Activated T-helper 2 cell treated with anti-CD3 and anti-CD28 coated beads, Interferon-gamma antibody, Interleukin-2, Interleukin-4, amounts not matched to agents 10 μg/mL and 5 μg/mL and 100 μg/mL, durations not matched to agents 14 hours and 24 hours and 36 hours (primary cell): ENCODE measurements around the gene ITPKB. TPM values are rescaled to one million over a fixed set of nuclear protein-coding genes. Genes with fewer than 3 reads are reported as not detected.
"Not testable (repeated sequence)": the region's sequence is repeated elsewhere in the genome, so short reads cannot be mapped to it uniquely, and the experiment has no call there.

Experiments
- DNase-seq: peaks from one replicate; pipeline ENCODE4 v3.0.0; 2021; ENCODE audit warnings: low spot score
- H3K27ac Mint-ChIP-seq: one replicate; pipeline ENCODE4 v1.8.0; 2021; ENCODE audit warnings: mixed read lengths
- H3K27me3 Mint-ChIP-seq: one replicate; pipeline ENCODE4 v1.8.0; 2021; ENCODE audit warnings: low read depth, mixed read lengths
- H3K36me3 Mint-ChIP-seq: one replicate; pipeline ENCODE4 v1.8.0; 2021; ENCODE audit warnings: low read depth, mixed read lengths
- H3K4me1 Mint-ChIP-seq: one replicate; pipeline ENCODE4 v1.8.0; 2021; ENCODE audit warnings: low read depth, mixed read lengths
- H3K4me3 Mint-ChIP-seq: one replicate; pipeline ENCODE4 v1.8.0; 2021; ENCODE audit warnings: low read depth, mild to moderate bottlenecking, moderate library complexity, mixed read lengths
- H3K9me3 Mint-ChIP-seq: one replicate; pipeline ENCODE4 v1.8.0; 2021; ENCODE audit warnings: mixed read lengths
- intact Hi-C: fragments of 100-400 bp; cut with micrococcal nuclease; formaldehyde crosslinking; loops from one replicate; pipeline ENCODE4 v1.15.1; 2023
- total RNA-seq: library from RNA; stranded (reverse); gene quantifications from 2 replicates; pipeline ENCODE4 v1.2.3, GENCODE V29; 2022

The ITPKB gene
- total RNA-seq, 1 donor from 2014 or later, result 27.6 TPM

DNA sequence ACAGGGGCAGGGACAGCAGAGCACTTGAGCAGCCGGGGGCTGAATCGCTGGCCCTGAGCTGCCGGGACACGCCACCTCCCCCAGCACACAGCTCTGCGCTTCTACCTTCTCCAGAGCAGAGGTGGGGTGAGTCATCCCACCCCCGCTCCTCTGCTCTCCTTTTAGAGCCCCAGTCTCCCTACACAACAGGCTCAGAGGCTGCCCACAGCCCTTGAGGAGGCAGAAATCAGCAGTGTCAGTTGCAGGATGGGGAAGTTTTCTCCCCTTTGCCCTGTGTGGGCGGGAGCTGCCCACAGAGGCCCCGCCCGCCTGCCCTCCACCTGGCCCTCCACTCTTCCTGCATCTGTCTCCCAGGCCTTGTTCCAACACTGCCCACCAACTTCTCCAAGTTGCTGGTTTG is 95.9 kb downstream of the ITPKB start:
- intact Hi-C loops, result loop anchor here (5.0 kb wide), 1 partner anchor 34 kb away; no protein-coding TSS in a partner anchor

DNA sequence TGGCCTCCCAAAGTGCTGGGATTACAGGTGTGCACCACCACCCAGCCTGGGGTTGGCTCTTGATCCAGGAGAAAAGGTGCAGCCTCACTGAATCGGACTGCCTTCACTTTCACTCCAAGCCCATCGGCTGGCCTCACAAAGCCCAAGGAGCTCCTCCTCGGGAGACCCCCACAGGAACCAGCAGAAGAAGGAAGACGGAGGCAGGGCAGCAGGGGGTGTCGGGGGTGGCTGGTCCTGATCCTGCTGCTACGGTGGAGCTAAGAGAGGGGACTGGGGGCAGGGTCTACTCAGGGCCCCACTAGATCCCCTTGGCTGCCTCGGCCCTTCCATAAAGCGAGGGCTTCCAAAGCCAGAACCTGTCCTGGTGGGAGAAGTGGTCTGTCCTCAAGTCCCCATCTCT is 96.7 kb downstream of the ITPKB start:
- H3K4me3 Mint-ChIP-seq, result no peak overlapping the region
- H3K9me3 Mint-ChIP-seq, result no peaks in the 10 kb centered on the region
- intact Hi-C loops, result loop anchor here (5.0 kb wide), 1 partner anchor 35 kb away; no protein-coding TSS in a partner anchor
- H3K4me1 Mint-ChIP-seq, result peaks cover 28% of the 10 kb centered on the region
- no peak overlapping the region for H3K27ac Mint-ChIP-seq
- no peaks in the 10 kb centered on the region for H3K27me3 Mint-ChIP-seq
- no peak for DNase-seq
- H3K36me3 Mint-ChIP-seq, result peaks cover 67% of the 10 kb centered on the region

More for the DNA sequence above, 95.9 kb downstream of the ITPKB start:
- no peak for DNase-seq
- peak overlapping the region; percentile 47 for H3K4me3 Mint-ChIP-seq
- H3K36me3 Mint-ChIP-seq, result peaks cover 72% of the 10 kb centered on the region
- peak overlapping the region; percentile 84 for H3K27ac Mint-ChIP-seq
- no peaks in the 10 kb centered on the region for H3K27me3 Mint-ChIP-seq
- H3K9me3 Mint-ChIP-seq, result no peaks in the 10 kb centered on the region
- peaks cover 28% of the 10 kb centered on the region for H3K4me1 Mint-ChIP-seq

DNA sequence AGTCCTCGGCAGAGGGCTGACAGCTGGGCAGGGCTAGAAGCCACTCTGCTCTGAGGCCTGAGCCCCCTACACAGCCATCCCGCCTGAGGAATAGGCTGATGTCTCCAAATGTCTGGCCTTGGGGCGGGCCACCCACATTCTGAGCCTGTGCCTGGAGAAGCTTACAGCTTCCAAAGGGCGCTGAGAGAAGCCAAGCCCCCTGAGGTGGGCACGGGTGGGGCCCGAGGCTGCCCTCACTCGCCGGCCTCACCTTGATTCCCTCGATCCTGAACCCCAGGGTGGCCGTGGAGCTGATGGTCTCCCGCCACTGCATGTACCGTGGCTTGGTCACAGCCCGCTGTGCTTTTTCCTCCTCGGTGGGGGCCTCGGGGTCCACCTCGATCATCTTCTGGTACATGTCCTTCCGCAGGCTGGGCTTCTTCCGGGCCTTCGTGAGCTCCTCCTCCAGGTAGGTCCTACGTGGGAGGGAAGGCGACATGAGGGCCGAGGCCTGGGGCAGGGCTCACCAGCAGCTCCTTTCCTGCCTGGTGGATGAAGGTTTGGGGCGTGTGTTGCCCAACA is 97.3 kb downstream of the ITPKB start:
- intact Hi-C loops, result loop anchor here (5.0 kb wide), 1 partner anchor 36 kb away; no protein-coding TSS in a partner anchor
- Mint-ChIP-seq H3K9me3 (no peaks in the 10 kb centered on the region), H3K27me3 (no peaks in the 10 kb centered on the region), H3K4me3 (no peak overlapping the region), H3K36me3 (peaks cover 66% of the 10 kb centered on the region), H3K27ac (no peak overlapping the region), H3K4me1 (peaks cover 28% of the 10 kb centered on the region)
- DNase-seq, result no peak

DNA sequence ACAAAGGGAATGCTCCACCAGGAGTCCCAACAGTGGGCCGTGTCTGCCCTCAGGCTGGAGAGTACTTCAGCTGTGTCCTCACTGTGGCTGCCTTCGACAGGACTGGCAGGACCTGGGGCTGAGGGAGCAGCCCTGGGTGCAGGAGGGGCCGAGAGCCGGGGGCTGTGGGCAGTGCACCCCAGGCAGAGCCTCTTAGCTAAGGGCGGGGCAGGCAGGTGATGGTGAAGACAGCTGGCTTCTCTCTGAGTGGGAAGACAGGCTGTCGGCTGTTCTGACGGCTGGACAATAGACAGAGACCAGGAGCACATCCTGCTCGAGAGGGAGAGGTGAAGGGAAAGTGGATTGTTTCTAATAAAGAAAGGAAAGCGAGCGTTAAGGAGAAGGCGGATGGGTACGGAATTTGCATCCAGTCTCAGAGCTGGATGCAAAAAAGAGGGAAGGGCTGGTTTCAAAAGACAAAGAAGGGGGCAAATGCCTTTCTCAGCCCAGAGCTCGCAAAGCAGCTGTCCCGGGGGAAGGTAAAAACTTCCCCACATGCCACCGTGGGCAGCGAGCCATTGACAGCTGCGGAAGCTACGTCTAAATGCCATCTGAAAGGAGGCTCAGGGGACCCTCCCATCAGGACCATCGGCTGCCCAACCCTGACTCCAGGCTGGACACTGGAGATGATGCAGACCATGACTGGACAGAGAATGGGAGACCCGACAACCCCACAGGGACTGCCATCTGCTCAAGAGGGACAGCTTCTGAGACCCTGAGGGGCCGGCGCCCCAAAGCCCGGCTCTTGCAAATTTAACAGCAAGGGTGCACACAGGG is 98.6 kb downstream of the ITPKB start:
- DNase-seq, result no peak
- intact Hi-C loops, result loop anchor here (5.0 kb wide), 1 partner anchor 37 kb away; no protein-coding TSS in a partner anchor
- no peaks in the 10 kb centered on the region for H3K27me3 Mint-ChIP-seq
- no peak overlapping the region for H3K4me3 Mint-ChIP-seq
- H3K27ac Mint-ChIP-seq, result peak overlapping the region; percentile 31
- H3K4me1 Mint-ChIP-seq, result peaks cover 32% of the 10 kb centered on the region
- H3K36me3 Mint-ChIP-seq, result peaks cover 60% of the 10 kb centered on the region
- H3K9me3 Mint-ChIP-seq, result no peaks in the 10 kb centered on the region

DNA sequence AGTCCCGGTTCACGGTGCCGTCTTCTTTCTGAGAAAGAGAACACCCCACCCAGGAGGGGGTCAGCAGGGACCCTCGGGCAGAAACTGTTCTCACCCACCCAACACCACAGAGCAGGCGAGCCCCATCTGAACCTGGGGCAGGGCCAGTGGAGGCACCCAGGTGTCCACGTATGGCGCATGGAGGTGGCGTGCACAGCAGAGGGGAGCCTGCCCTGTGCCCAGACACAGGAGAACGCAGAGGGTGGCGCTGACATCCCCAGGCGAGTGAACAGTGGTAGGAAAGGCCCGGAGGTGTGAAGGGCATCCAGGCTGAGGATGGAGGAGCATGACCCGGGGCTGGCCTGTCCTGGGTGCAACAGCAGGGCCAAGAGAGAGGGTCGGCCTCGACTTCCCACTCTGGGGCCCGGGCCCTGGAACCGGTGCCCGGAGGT is 99.4 kb downstream of the ITPKB start:
- Mint-ChIP-seq H3K27me3 (no peaks in the 10 kb centered on the region), H3K9me3 (no peaks in the 10 kb centered on the region), H3K4me1 (peaks cover 32% of the 10 kb centered on the region), H3K36me3 (peaks cover 61% of the 10 kb centered on the region), H3K27ac (no peak overlapping the region), H3K4me3 (no peak overlapping the region)
- intact Hi-C loops, result loop anchor here (5.0 kb wide), 1 partner anchor 38 kb away; no protein-coding TSS in a partner anchor
- no peak for DNase-seq

DNA sequence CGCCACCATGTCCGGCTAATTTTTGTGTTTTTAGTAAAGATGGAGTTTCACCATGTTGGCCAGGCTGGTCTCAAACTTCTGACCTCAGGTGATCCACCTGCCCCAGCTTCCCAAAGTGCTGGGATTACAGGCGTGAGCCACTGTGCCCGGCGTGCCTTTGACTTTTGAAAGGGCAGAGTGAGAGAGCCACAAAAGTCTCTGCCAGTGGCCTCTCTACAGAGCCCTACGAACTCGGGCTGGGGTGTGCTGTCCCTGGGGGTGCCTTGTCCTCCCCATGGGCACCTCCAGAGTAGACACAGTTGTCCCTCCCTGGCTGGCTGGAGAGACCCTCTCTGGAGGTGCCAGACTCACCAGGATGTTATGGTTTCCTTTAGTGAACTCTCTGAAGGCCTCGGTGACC is 99.9 kb downstream of the ITPKB start:
- Mint-ChIP-seq H3K4me1 (peaks cover 30% of the 10 kb centered on the region), H3K36me3 (peaks cover 63% of the 10 kb centered on the region)
- DNase-seq, H3K27me3 Mint-ChIP-seq, intact Hi-C loops, H3K4me3 Mint-ChIP-seq, H3K9me3 Mint-ChIP-seq, H3K27ac Mint-ChIP-seq: not testable (repeated sequence)

DNA sequence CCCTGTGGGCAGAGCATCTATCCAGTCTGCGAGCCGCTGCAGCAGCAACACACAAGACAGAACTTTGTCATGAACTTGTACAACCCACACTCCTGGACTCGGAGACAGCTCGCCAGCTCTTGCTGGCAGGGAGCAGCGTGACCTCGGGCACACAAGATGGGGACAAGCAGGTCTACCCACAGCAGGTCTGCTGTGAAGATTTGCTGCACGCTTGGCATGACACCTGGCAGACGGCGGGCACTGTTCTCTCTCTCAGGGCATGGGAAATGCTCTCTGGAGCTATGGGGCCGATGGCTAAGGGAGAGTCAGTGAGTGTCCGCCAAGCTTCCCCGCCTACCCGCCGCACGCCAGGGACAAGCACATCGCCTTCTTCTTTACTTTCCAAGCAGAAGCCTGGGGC is 100.5 kb downstream of the ITPKB start:
- Mint-ChIP-seq H3K9me3 (no peaks in the 10 kb centered on the region), H3K36me3 (peaks cover 60% of the 10 kb centered on the region), H3K27me3 (no peaks in the 10 kb centered on the region), H3K4me1 (peaks cover 28% of the 10 kb centered on the region), H3K4me3 (no peak overlapping the region), H3K27ac (no peak overlapping the region)
- intact Hi-C loops, result no loop called here
- no peak for DNase-seq

DNA sequence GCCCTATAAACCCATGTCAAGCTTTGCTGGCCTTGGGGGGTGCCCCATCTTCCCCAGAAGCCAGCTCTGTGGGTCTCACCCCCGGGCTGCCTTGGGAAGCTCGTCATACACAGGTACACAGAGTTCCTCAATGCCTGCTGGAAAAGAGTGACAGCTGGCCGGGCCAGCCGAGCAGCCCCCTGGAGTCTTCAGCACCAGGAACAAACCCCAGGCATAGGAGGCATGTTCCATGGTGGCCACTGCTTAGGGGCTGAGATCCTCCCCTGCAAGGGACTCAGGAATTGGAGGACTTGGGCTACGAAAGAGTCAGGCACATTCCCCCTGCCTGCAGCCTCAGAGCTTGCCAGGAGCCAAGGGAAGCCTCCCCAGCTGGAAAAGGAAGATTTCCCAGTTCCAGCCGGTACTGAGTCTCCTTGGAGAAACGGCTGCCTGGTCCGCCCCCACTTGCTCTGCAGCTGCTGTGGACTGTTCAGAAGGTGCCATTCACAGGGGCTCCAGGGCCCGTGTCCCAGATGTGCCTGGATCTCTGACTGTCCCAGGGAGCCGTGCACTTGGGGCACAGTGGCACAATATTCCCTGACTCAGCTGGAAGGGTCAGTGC is 101.0 kb downstream of the ITPKB start:
- intact Hi-C loops, result no loop called here
- Mint-ChIP-seq H3K9me3 (no peaks in the 10 kb centered on the region), H3K27ac (no peak overlapping the region), H3K4me3 (no peak overlapping the region), H3K27me3 (no peaks in the 10 kb centered on the region), H3K36me3 (peaks cover 59% of the 10 kb centered on the region), H3K4me1 (peaks cover 28% of the 10 kb centered on the region)
- DNase-seq, result no peak

DNA sequence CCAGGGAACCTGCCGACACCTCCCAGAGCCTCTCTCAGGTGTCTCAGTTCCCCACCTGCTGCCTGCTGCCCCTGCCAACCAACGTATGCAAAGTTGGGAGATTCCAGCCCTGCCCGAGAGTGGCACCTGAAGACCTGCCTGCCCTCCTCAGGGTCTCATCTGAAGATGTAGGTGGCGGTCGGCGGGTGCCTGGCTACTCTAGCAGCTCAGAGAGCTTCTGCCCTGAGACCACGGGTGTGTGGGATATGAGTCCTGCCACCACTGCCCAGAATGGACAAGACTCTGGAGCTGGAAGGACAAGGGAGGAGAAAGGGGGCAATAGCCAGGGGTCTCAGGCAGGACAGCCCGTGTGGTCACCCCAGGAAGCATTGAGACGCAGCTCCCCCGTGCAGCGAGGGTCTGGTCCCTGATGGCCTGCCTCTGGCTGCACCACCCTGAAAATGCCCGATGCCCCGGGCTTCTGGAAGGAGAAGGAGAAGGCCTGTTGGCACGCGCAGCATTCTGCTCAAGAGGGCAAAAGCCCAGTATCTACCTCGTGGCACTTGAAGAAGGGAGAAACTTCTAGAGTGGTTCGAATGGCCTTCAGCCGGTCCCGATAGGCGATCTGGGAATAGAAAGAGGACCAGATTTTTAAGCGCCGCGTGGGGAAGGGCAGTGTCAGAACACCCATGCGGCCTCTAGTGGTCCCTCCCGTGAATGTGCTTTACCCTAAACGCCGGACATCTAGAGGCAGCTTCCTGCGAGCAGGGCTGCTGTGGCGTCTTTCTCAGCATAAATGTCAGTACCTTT is 101.7 kb downstream of the ITPKB start:
- Mint-ChIP-seq H3K27me3 (no peaks in the 10 kb centered on the region), H3K27ac (no peak overlapping the region), H3K36me3 (peaks cover 63% of the 10 kb centered on the region), H3K4me3 (no peak overlapping the region), H3K4me1 (peaks cover 29% of the 10 kb centered on the region), H3K9me3 (no peaks in the 10 kb centered on the region)
- no peak for DNase-seq
- intact Hi-C loops, result no loop called here

DNA sequence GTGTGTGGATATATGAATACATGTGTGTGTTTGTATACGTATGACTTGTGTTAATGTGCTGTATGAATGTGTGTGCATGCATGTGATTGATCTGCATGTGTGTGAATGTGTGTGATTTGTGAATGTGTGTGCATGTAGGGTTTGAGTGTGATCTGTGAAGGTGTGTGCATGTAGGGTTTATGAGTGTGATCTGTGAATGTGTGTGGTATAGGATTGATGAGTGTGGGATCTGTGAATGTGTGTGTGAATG is 102.3 kb downstream of the ITPKB start:
- Mint-ChIP-seq H3K4me3 (no peak overlapping the region), H3K9me3 (no peaks in the 10 kb centered on the region), H3K36me3 (peaks cover 62% of the 10 kb centered on the region), H3K4me1 (peaks cover 34% of the 10 kb centered on the region), H3K27me3 (no peaks in the 10 kb centered on the region), H3K27ac (no peak overlapping the region)
- intact Hi-C loops, result no loop called here
- DNase-seq, result no peak

DNA sequence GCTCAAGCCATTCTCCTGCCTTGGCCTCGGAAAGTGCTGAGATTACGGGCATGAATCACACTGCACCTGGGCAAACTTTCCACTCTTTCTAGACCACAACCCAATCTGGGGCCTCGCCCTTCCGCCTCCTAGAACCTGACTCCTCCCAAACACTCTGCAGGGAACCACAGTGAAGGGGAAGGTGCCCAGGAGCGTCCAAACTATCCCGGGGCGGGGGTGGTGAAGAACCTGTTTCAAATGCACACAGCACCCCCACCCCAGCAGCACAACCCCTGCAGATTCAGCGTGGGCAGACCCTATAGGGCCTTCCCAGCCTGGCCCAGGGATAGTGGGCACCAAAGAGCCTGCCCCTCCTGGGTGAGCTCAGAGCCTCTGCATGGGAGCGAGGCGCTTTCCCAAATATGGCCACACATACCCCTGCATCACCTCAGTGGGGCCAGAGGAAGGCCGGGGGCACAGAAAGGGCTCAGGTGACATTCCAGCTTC is 103.6 kb downstream of the ITPKB start:
- Mint-ChIP-seq H3K4me1 (peaks cover 37% of the 10 kb centered on the region), H3K4me3 (peak overlapping the region; percentile 22), H3K36me3 (peaks cover 62% of the 10 kb centered on the region), H3K9me3 (no peaks in the 10 kb centered on the region), H3K27ac (peak overlapping the region; percentile 74), H3K27me3 (no peaks in the 10 kb centered on the region)
- intact Hi-C loops, result loop anchor here (2.0 kb wide), 2 partner anchors 19 to 103 kb away; partner anchors contain the start of gene ITPKB
- DNase-seq, result peak; percentile 43

DNA sequence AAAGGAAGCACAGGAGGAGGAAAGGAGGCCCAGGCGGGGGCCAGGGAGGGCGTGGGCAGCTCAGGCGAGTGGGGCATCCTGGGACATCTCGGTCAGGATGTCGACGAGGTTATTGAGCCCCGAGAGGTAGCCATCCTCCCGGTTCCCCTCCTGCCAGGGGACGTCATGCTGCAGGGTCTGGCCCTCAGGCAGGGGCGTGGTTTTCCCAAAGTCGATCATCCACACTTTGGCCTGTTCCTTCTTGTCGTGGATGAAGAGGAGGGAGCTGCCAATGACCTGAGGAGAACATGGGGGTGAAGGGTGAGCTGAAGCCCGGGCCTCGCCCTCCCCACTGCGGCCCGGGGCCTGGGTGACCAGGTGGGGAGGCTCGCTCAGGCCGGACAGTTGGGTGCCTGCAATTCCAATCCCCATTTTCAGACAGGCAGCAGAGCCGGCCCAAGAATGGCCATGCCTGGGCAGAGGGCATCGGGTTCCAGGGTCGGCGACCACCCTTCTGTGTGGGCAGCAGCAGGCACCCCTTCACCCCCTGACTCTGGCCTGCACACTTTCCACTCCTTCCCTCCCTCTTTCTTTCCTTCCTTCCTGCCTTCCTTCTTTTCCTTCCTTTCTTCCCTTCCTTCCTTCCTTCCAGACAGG is 104.4 kb downstream of the ITPKB start:
- H3K9me3 Mint-ChIP-seq, result no peaks in the 10 kb centered on the region
- peaks cover 61% of the 10 kb centered on the region for H3K36me3 Mint-ChIP-seq
- H3K27ac Mint-ChIP-seq, result peak overlapping the region; percentile 74
- H3K4me3 Mint-ChIP-seq, result peak overlapping the region; percentile 22
- intact Hi-C loops, result loop anchor here (1.0 to 2.0 kb wide), 5 partner anchors 20 to 194 kb away; partner anchors contain the start of gene ITPKB
- no peaks in the 10 kb centered on the region for H3K27me3 Mint-ChIP-seq
- H3K4me1 Mint-ChIP-seq, result peaks cover 37% of the 10 kb centered on the region
- no peak for DNase-seq
